SK-N-SH (cell line): Measurements from ENCODE around the gene SLC22A2.

Source experiments
- CHD2 ChIP-seq: fragments of 150-350 bp; IDR thresholded peaks from 2 replicates; pipeline ENCODE4 v1.6.1; 2018; ENCODE audit warnings: low read length; ENCODE audit not compliant: partially characterized antibody
- POLR2AphosphoS5 ChIP-seq: IDR thresholded peaks from 2 replicates; pipeline ENCODE4 v1.6.1; 2012; ENCODE audit warnings: low read depth, low read length
- TF ChIP-seq, protein P1 (sequence below): fragments of 200-600 bp; sonication (generic); IDR thresholded peaks from 2 replicates; pipeline ENCODE4 v1.6.1; 2017; ENCODE audit warnings: antibody characterized with exemption, mild to moderate bottlenecking, moderate library complexity

DNA sequence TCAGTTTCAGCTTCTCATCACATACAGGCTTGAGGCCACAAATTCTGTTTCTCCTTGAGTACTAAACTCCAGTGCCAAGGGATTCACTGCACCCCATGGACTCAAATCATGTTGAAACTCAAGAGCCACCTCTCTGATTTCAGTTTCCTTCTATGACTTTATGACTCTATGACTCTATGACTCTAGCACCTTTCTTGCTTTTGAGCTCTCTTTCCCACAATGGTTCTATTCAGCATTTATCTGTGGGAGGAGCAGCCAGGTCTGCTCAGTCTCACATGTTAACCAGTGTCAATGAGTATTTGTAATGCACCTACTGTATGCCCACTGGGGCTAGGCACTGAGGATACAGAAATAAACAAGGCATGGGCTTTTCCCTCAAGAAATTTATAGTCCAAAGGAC lies 14.6 kb upstream of the SLC22A2 start:
- TF ChIP-seq POLR2AphosphoS5 (no peak), CHD2 (no peak)
- TF ChIP-seq, protein P1, sequence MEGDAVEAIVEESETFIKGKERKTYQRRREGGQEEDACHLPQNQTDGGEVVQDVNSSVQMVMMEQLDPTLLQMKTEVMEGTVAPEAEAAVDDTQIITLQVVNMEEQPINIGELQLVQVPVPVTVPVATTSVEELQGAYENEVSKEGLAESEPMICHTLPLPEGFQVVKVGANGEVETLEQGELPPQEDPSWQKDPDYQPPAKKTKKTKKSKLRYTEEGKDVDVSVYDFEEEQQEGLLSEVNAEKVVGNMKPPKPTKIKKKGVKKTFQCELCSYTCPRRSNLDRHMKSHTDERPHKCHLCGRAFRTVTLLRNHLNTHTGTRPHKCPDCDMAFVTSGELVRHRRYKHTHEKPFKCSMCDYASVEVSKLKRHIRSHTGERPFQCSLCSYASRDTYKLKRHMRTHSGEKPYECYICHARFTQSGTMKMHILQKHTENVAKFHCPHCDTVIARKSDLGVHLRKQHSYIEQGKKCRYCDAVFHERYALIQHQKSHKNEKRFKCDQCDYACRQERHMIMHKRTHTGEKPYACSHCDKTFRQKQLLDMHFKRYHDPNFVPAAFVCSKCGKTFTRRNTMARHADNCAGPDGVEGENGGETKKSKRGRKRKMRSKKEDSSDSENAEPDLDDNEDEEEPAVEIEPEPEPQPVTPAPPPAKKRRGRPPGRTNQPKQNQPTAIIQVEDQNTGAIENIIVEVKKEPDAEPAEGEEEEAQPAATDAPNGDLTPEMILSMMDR = no peak
